ENCODE data around the gene CD247. TPM values are rescaled to one million over a fixed set of nuclear protein-coding genes. Genes with fewer than 3 reads are reported as not detected.

Gene CD247
- total RNA-seq, 4 donors from 2014 or later = 2.0 to 4.7 (median 2.6) TPM

GRCh38 chr1:167447521-167448136, 70.7 kb downstream of the CD247 start:
- no peak for TF ChIP-seq CTCF (IDR thresholded peaks at IDR 0.05)
- DNase-seq (ENCODE audit: low spot score) = no peak
- no peak for ATAC-seq (ENCODE audit: low FRiP score)

- TF ChIP-seq CTCF (IDR thresholded peaks at IDR 0.05) = no peak
- no peak for ATAC-seq (ENCODE audit: low FRiP score)
- no peak for DNase-seq (ENCODE audit: low spot score)
Measured at GRCh38 chr1:167446966-167447365, 71.4 kb downstream of the CD247 start.

- no peak for TF ChIP-seq CTCF (IDR thresholded peaks at IDR 0.05)
- no peak for ATAC-seq (ENCODE audit: low FRiP score)
- no peak for DNase-seq (ENCODE audit: low spot score)
Measured at GRCh38 chr1:167443757-167444156, 74.6 kb downstream of the CD247 start.

GRCh38 chr1:167442854-167443565, 75.3 kb downstream of the CD247 start:
- no peak for ATAC-seq (ENCODE audit: low FRiP score)
- no peak for TF ChIP-seq CTCF (IDR thresholded peaks at IDR 0.05)
- DNase-seq (ENCODE audit: low spot score) = no peak

GRCh38 chr1:167442142-167442848, 76.0 kb downstream of the CD247 start:
- peak in 1 of 3 donors; percentile 65 for TF ChIP-seq CTCF (IDR thresholded peaks at IDR 0.05)
- peak; percentile 55 for ATAC-seq (ENCODE audit: low FRiP score)
- DNase-seq (ENCODE audit: low spot score) = peak; percentile 86

- no peak for TF ChIP-seq CTCF (IDR thresholded peaks at IDR 0.05)
- no peak for DNase-seq (ENCODE audit: low spot score)
- ATAC-seq (ENCODE audit: low FRiP score) = no peak
Measured at GRCh38 chr1:167441222-167441621, 77.1 kb downstream of the CD247 start.
